ES-I3 (cell line): ENCODE results near the gene FIBP.
A peak's percentile ranks its signal among the peaks of the same experiment; 100 is the strongest.

Source experiments
- H3K36me3 ChIP-seq: 2 replicates; pipeline ENCODE4 v1.6.1; 2013; ENCODE audit warnings: mild to moderate bottlenecking, low read length, control low read depth, moderate library complexity; ENCODE audit not compliant: insufficient read depth
- H3K4me1 ChIP-seq: 2 replicates; pipeline ENCODE4 v1.6.1; 2013; ENCODE audit warnings: mild to moderate bottlenecking, control low read depth, low read length; ENCODE audit not compliant: insufficient read depth
- H3K9ac ChIP-seq: 2 replicates; pipeline ENCODE4 v1.6.1; 2013; ENCODE audit warnings: low read depth, mild to moderate bottlenecking, low read length, moderate library complexity
- H3K9me3 ChIP-seq: 2 replicates; pipeline ENCODE4 v1.6.1; 2013; ENCODE audit warnings: mild to moderate bottlenecking, low read length, moderate library complexity; ENCODE audit not compliant: control insufficient read depth, insufficient read depth

The FIBP gene

DNA sequence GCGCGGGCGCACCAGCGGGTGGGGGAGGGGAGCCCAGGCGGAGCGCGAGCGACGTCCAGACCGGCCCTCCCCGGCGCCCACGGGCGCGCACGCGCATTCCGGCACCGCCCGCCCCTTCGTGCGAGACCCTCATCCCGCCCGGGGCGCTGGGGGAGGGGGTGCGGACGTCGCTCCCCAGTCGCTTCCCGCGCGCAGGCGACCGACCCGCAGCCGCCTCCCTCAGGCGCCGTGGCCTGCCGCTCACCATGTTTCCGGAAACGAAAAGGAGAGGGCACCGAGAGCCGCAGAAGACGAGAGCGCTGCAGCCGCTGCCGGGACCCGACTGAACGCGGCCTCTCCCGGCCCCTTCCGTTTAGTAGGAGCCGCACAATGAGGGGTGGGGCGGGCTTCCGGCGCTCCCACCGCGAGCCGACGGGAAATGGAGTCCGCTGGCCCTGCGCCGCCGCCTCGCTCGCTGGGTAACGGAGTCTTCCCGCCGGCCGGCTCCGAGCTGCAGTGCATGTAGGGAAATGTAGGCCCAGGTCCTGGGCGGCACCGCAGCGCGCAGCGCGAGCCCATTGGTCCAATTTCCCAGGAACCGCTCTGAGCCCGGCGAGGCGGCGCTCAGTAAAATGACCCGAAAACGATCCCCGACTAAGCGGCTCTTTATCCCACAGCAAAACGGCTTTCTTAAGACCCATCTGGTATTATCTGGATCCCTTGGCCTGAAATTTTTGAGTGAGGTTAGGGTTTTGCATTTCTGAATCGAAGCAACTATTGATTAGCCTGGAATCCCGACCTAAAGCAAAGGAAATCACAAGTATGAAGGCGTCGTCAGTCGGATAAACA is 30.2 kb downstream of the FIBP start, which contains the start of gene CFL1:
Gene CFL1, minus strand, starts transcription at position 328 of the 828 bp plus-strand sequence. Its CDS starts 81 bp downstream, at position 247.
- no peaks in the 10 kb centered on the region; the same call in 1 of the 2 replicates for H3K4me1 ChIP-seq
- H3K36me3 ChIP-seq = peaks cover 20% of the 10 kb centered on the region

DNA sequence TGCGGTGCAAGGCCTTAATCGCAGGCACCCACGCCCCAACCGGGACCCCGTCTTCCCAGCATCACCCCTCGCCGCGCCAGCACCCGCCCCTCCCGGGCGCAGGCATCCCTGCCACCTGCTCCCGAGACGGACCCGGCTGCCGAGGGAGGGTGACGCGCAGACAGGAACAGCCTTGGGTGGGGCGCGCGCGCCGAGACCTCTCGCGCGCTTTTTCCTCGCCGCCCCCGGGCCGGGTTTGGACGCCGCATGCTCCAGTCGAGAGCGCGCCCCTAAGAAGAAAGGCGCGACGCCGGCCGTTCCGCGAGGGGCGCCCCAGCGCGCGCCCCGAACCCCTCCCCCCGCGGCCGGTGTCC is 30.8 kb downstream of the FIBP start:
- Histone ChIP-seq H3K9me3 (no peaks in the 10 kb centered on the region), H3K4me1 (no peaks in the 10 kb centered on the region; the same call in 1 of the 2 replicates), H3K9ac (peak overlapping the region; percentile 87), H3K36me3 (peaks cover 20% of the 10 kb centered on the region)

More for the DNA sequence above, 30.2 kb downstream of the FIBP start, which contains the start of gene CFL1:
- H3K9ac ChIP-seq = peak within 1 kb of the TSS; percentile 87
- H3K9me3 ChIP-seq = no peaks in the 10 kb centered on the region

DNA sequence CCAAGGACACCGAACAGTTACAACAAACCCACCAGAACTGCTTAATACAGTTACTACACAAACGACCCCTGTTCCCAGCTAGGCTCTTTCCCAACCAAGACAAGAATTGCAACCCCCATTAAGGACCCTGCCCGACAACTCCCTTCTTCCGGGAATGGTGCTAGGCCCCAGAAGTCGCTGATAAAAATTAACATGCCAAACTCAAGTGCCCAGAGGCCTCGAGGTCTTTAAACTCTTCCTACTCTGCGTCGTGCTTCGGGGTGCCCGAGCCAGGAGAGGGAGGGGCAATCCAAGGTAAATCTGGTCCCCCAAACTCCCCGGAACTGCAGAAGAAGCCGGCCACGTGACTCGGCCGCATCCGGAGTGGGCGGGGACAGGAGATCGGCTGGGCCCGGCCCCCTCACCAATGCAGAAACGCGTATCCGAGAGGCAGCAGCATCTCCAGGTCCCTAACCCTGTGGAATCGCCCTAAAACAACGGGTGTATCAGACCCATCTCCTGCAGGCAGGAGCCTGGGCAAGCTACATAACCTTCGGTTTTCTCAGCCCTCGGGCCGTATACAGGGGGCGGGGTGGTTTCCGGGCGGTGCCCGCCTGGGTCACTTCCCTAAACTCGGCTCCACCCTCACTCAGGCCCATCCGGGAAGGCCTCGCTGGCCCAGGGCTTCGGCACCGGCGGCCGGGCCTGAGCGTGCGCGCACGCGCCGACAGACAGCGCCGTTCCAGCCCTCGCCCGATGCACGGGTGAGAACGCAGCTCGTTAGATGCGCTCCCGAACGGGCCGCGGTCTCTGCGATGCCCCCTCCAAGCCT is 31.4 kb downstream of the FIBP start:
- peaks cover 20% of the 10 kb centered on the region for H3K36me3 ChIP-seq
- H3K9me3 ChIP-seq = no peaks in the 10 kb centered on the region
- no peaks in the 10 kb centered on the region; the same call in 1 of the 2 replicates for H3K4me1 ChIP-seq
- peak overlapping the region; percentile 87 for H3K9ac ChIP-seq

DNA sequence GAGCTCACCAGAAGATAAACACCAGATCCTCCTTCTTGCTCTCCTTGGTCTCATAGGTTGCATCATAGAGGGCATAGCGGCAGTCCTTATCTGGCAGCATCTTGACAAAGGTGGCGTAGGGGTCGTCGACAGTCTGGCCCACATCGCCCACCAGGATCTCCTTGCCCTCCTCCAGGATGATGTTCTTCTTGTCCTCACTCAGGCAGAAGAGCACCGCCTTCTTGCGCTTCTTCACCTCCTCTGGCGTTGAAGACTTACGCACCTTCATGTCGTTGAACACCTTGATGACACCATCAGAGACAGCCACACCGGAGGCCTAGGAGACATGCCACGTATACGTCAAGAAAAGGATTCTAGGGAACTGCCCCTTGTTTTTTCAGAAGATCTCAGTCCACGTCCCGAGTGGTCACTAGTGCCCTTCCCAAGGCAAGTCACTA is 32.3 kb downstream of the FIBP start:
- Histone ChIP-seq H3K9ac (no peak overlapping the region), H3K4me1 (no peaks in the 10 kb centered on the region)

DNA sequence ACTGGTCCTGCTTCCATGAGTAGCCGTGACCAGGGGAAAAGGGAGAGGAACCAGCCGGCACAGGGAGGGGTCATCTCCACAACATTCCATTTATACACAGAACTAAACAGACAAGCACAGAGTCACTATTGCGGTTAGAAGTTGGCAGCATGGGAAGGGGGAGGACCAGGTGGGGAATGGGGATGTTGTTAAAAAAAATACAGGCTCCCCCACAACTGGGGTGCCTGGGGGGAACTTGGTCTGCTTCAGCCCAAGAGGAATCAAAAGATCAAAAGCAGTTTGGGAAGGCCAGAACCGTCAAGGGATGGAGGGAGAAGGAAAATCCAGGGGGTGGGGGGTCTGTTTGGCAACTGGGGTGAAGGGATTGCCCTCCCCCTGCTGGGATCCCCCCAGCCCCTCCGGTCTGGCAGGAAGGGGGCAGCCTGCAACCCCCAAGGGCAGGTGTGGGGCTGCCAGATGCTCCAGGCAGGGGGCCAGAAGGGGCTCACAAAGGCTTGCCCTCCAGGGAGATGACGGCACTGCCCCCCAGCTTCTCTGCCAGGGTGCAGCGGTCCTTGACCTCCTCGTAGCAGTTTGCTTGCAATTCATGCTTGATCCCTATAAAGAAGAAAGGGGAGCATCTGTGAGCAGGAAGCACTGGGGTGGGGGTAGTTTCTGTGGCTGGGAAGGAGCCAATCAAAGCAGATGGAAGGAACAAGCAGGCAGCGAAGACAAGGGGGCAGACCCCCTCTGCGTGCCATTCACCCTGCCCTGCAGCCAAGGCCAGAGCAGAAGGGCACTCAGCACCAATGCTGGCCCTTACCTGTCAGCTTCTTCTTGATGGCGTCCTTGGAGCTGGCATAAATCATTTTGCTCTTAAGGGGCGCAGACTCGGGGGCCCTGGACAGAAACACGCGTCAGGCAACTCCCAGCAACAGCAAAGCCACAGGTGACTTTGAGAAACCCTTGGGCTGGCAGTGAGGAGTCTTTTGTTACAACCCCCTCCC is 33.1 kb downstream of the FIBP start:
- no peak overlapping the region for H3K9ac ChIP-seq
- H3K36me3 ChIP-seq = peaks cover 20% of the 10 kb centered on the region
- no peaks in the 10 kb centered on the region for H3K4me1 ChIP-seq
- peaks cover 8% of the 10 kb centered on the region; the same call in 1 of the 2 replicates for H3K9me3 ChIP-seq

More for the DNA sequence above, 32.3 kb downstream of the FIBP start:
- Histone ChIP-seq H3K9me3 (peaks cover 8% of the 10 kb centered on the region; the same call in 1 of the 2 replicates), H3K36me3 (peaks cover 20% of the 10 kb centered on the region)

DNA sequence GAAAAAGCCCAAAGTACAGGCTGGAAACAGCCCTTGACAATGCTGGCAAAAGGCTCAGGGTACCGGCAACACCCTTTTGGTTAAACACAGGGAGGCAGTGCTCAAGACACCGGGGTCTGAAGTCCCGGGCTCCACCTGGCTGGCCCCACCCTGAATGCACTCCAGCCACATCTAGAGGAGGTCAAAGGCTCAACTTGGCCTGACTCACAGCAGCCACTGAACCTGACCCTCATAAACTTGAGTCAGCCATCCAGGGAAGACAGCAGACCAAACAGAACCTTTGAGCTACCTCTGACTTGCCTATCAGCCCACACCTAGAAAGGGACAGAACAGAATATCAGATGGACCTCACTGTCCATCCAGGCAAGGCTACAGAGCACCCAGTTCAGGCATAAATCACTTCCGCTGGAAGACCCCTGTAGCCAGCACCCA is 34.1 kb downstream of the FIBP start:
- no peaks in the 10 kb centered on the region for H3K4me1 ChIP-seq
- peaks cover 8% of the 10 kb centered on the region; the same call in 1 of the 2 replicates for H3K9me3 ChIP-seq
- no peak overlapping the region for H3K9ac ChIP-seq
- H3K36me3 ChIP-seq = peaks cover 20% of the 10 kb centered on the region

DNA sequence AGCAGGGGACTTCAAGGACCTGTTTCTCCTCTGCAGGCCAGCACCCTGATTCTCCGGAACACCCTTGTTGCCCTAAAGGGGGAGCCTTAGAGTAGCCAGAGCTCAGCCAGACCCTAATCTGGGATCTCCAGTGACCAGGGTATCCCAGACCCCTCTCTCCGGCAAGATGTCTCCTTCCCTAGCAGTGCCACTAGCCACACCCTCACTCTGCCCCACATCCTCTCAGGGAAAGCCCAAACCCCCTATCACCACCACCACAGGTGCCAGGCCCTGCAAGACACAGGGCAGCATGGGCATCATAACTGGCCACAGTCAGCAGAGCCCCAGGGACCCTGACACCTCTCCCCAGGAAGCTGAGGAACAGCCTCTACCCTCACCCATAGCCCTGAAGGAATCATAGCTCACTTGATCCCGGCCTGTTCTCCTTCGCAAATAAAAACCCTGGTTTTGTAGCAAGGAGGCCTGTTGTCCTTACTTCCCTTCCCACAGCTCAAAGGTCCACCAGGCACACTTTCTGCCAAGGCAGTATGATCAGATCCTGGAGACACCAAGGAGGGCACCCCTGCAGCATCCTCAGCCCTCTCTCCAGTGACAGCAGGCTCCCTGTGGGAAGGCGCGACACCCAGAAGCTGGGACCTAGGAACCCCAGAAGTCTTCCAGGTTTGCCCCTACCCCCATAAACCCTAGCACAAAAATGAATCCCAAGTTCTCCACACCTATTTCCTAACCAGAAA is 34.9 kb downstream of the FIBP start:
- Histone ChIP-seq H3K4me1 (no peaks in the 10 kb centered on the region), H3K36me3 (peaks cover 20% of the 10 kb centered on the region), H3K9me3 (peaks cover 8% of the 10 kb centered on the region; the same call in 1 of the 2 replicates), H3K9ac (no peak overlapping the region)

DNA sequence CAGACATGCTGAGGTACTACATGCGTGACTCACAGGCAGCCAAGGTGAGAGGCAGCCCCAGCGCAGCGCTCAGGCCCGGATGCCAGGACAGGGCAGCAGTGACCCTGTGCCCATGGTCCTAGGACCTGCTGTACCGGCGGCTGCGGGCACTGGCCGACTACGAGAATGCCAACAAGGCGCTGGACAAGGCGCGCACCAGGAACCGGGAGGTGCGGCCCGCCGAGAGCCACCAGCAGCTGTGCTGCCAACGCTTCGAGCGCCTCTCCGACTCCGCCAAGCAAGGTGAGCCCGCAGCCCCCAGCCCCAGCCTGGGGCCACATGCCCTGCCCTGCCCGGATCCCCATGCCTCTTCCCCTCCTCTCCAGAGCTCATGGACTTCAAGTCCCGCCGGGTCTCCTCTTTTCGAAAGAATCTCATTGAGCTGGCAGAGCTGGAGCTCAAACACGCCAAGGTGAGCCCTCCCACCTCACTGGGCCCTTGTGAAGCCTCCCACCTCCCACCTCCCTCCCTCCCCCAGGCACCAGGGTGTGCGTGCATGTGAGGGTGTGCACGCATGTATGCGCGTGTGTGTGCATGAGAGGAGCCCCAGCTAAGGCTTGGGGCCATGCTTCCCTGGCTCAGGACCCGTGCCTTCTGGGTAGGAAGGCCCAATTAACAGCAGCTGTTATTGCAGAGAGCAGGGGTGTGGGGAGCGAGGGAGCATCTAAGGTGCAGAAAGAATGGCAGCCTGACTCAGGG is 35.6 kb downstream of the FIBP start:
- Histone ChIP-seq H3K9me3 (peaks cover 8% of the 10 kb centered on the region; the same call in 1 of the 2 replicates), H3K4me1 (no peaks in the 10 kb centered on the region), H3K36me3 (peaks cover 20% of the 10 kb centered on the region), H3K9ac (no peak overlapping the region)

DNA sequence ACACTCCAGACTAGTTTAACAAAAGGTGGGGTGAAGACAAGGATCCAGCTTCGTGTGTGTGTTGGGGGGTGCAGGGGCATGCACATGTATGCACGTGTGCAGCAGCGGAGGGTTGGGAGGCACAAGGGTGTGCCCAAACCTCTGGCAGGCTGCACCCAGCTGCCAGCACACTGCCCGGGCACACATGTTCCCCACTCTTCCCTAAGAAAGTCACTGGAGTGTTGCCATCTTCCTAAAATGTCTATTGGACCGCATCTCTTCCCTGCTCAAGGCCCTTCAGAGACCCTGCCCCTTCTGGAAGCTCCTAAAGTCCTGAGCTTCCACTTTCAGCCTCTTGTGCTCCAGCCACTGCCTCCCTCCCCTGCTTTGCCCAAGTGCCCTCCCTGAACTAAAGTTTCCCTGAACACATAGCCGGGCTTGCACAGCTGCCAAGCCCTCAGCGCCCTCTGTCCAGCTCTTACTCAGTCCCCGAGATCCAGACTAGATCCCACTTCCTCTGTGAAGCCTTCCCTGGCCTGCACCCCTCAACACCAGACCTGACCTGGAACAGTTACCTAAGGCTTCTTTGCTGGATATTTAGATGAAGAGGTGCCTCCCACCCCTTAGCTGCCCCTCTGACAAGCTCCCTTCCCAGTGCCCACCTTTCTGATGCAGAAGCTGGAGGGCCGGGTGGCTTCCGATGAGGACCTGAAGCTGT is 36.3 kb downstream of the FIBP start:
- H3K9me3 ChIP-seq = peaks cover 8% of the 10 kb centered on the region; the same call in 1 of the 2 replicates
- no peaks in the 10 kb centered on the region for H3K4me1 ChIP-seq
- H3K36me3 ChIP-seq = peaks cover 20% of the 10 kb centered on the region
- H3K9ac ChIP-seq = no peak overlapping the region

DNA sequence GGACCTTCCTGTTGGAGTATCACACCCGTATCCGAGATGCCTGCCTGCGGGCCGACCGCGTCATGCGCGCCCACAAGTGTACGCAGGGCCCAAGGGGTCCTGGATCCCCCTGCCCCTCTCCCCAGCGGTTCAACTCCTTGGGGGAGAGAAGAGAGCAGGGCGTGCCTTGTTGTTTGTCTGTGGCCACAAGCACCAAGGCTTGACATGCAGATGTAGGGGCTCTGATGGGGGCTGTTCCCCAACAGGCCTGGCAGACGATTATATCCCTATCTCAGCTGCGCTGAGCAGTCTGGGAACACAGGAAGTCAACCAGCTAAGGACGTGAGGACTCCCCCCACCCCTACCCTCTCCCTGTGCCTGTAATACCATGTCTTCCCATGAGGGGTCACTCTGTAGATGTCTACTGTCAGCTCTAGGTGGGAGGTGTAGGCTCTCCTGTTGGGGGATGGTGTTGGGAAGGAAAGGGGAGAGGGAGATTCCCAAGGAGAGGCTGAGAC is 37.1 kb downstream of the FIBP start:
- H3K36me3 ChIP-seq = peaks cover 19% of the 10 kb centered on the region
- H3K4me1 ChIP-seq = no peaks in the 10 kb centered on the region

DNA sequence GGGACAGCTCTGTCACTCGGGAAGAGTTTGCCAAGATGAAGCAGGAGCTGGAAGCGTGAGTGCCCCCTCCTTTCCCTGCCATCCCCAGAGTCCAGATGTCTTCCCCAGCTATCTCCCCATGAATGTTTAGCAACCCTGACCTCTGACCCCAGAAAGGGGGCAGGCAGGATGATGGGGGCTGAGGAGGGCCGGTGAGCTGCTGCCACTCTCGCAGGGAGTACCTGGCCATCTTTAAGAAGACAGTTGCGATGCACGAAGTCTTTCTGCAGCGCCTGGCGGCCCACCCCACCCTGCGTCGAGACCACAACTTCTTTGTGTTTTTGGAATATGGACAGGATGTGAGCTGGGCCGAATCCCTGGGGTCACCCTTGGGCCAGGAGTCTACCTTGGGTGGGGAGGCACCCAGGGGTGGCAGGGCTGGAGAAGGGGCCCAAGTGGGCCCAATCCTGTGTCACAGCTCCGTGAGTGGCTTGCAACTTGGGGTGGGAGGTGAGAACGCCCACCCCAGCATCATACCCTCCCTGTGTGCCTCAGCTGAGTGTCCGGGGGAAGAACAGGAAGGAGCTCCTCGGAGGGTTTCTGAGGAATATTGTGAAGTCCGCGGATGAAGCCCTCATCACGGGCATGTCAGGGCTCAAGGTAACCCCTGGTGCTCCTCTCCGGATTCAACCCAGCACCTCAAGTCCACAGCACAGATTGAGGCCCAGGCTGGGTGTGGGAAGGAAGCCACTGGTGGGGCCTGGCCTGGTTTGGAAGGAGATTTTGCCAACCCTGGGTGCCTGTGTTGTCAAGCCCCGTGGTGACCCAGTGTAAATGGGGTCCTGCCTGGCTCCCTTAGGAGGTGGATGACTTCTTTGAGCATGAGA is 37.8 kb downstream of the FIBP start:
- Histone ChIP-seq H3K9ac (no peak overlapping the region), H3K9me3 (peaks cover 8% of the 10 kb centered on the region; the same call in 1 of the 2 replicates), H3K4me1 (no peaks in the 10 kb centered on the region), H3K36me3 (peaks cover 13% of the 10 kb centered on the region; the same call in 1 of the 2 replicates)

More for the DNA sequence above, 37.1 kb downstream of the FIBP start:
- H3K9ac ChIP-seq = no peak overlapping the region
- peaks cover 8% of the 10 kb centered on the region; the same call in 1 of the 2 replicates for H3K9me3 ChIP-seq
